OCI-LY3 (cell line): ENCODE measurements around the gene NHLRC1.

ENCODE experiments used
- EZH2phosphoT487 ChIP-seq: fragments of 200-600 bp; shearing (Covaris generic); IDR thresholded peaks from 2 replicates; pipeline ENCODE4 v1.6.1; 2018; ENCODE audit warnings: antibody characterized with exemption, mixed run types, low read depth
- TF ChIP-seq, protein P1 (sequence below): fragments of 200-600, 300-600 bp; sonication (generic); IDR thresholded peaks from 2 replicates; pipeline ENCODE4 v1.5.1; 2014; ENCODE audit warnings: antibody characterized with exemption, low read length, low read depth

- TF ChIP-seq, protein P1, sequence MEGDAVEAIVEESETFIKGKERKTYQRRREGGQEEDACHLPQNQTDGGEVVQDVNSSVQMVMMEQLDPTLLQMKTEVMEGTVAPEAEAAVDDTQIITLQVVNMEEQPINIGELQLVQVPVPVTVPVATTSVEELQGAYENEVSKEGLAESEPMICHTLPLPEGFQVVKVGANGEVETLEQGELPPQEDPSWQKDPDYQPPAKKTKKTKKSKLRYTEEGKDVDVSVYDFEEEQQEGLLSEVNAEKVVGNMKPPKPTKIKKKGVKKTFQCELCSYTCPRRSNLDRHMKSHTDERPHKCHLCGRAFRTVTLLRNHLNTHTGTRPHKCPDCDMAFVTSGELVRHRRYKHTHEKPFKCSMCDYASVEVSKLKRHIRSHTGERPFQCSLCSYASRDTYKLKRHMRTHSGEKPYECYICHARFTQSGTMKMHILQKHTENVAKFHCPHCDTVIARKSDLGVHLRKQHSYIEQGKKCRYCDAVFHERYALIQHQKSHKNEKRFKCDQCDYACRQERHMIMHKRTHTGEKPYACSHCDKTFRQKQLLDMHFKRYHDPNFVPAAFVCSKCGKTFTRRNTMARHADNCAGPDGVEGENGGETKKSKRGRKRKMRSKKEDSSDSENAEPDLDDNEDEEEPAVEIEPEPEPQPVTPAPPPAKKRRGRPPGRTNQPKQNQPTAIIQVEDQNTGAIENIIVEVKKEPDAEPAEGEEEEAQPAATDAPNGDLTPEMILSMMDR: no peak
- no peak for TF ChIP-seq EZH2phosphoT487
Measured at GRCh38 chr6:18080544-18080943, 41.9 kb downstream of the NHLRC1 start.
